Panc1 (cell line): ENCODE measurements around the gene DUOX1. TPM values are rescaled to one million over a fixed set of nuclear protein-coding genes. Genes with fewer than 3 reads are reported as not detected.

Experiments
- ATAC-seq: fragments of 200-7000 bp; cut with Tn5 transposase; 2 replicates; pipeline ENCODE4 v1.9.1; 2020; ENCODE audit warnings: mild to moderate bottlenecking, moderate library complexity
- BruUV-seq: library from RNA; stranded (reverse); fragments of 400-500 nt; replicated peaks from 2 replicates; lab custom pipeline; 2021; lab: Mats Ljungman, UMichigan
- CTCF ChIA-PET: fragments of 300-600 bp; sonication (Branson Sonifier 250); formaldehyde crosslinking; loops from one replicate; lab custom pipeline; 2022; ENCODE audit warnings: antibody characterized with exemption; lab: Charles Lee
- POLR2A ChIA-PET: fragments of 300-600 bp; sonication (Branson Sonifier 250); formaldehyde crosslinking; loops from one replicate; lab custom pipeline; 2022; ENCODE audit warnings: antibody characterized with exemption; lab: Charles Lee
- DNase-seq: peaks from one replicate; pipeline ENCODE4 v3.0.0-alpha.2; 2010; ENCODE audit warnings: low read depth, low spot score
- H3K27ac ChIP-seq: 2 replicates; pipeline ENCODE4 v1.5.1; 2011; ENCODE audit warnings: mild to moderate bottlenecking, low read length, inconsistent platforms
- H3K27me3 ChIP-seq: fragments of 200-500 bp; sonication (Bioruptor generic); 2 replicates; pipeline ENCODE4 v1.6.0; 2014; ENCODE audit warnings: low read length, inconsistent platforms; ENCODE audit not compliant: control insufficient read depth, insufficient read depth
- H3K36me3 ChIP-seq: fragments of 200-500 bp; sonication (Bioruptor generic); 2 replicates; pipeline ENCODE4 v1.5.1; 2014; ENCODE audit warnings: inconsistent platforms, mild to moderate bottlenecking, low read length, moderate library complexity; ENCODE audit not compliant: control insufficient read depth, insufficient read depth
- H3K4me1 ChIP-seq: 2 replicates; pipeline ENCODE4 v1.5.1; 2011; ENCODE audit warnings: inconsistent platforms, mild to moderate bottlenecking, low read length, moderate library complexity; ENCODE audit not compliant: control insufficient read depth, insufficient read depth
- H3K4me3 ChIP-seq, 2 experiments: 2 replicates each; pipeline ENCODE4 v1.5.1; 2011 to 2012; ENCODE audit warnings: low read depth in 2 of 2, low read length in 2 of 2, mild to moderate bottlenecking in 2 of 2, inconsistent platforms in 1 of 2, moderate library complexity in 1 of 2
- H3K9me3 ChIP-seq: fragments of 200-500 bp; sonication (Bioruptor generic); 2 replicates; pipeline ENCODE4 v1.5.1; 2014; ENCODE audit warnings: low read depth, mild to moderate bottlenecking, inconsistent platforms, low read length, moderate library complexity; ENCODE audit not compliant: control insufficient read depth, insufficient read depth
- POLR2AphosphoS5 ChIP-seq: IDR thresholded peaks from 2 replicates; pipeline ENCODE4 v1.6.1; 2012; ENCODE audit warnings: mild to moderate bottlenecking, low read depth, low read length, moderate library complexity
- SIN3A ChIP-seq: IDR thresholded peaks from 2 replicates; pipeline ENCODE4 v1.6.1; 2012; ENCODE audit warnings: low read depth, mild to moderate bottlenecking, low read length, moderate library complexity, borderline replicate concordance; ENCODE audit not compliant: insufficient read depth
- TCF7L2 ChIP-seq: IDR thresholded peaks from 2 replicates; pipeline ENCODE4 v1.6.1; 2011; ENCODE audit warnings: mild to moderate bottlenecking, low read depth, low read length, inconsistent platforms
- in situ Hi-C: cut with HindIII; loops from 2 replicates; pipeline ENCODE4 v1.10.0; 2016; ENCODE audit warnings: low sequenced_read_pairs, low pct_unique_long_range_greater_than_20kb
- intact Hi-C: fragments of 100-400 bp; cut with micrococcal nuclease; formaldehyde crosslinking; loops from one replicate; pipeline ENCODE4 v1.10.0; 2022; ENCODE audit not compliant: unreplicated experiment
- total RNA-seq: library from RNA; stranded (reverse); gene quantifications from one replicate; pipeline ENCODE4 v1.2.1, GENCODE V29; 2021; ENCODE audit not compliant: unreplicated experiment
- TF ChIP-seq, protein P1 (sequence below): fragments of 450-650 bp; IDR thresholded peaks from 2 replicates; pipeline ENCODE4 v1.5.1; 2017; ENCODE audit warnings: mild to moderate bottlenecking
- TF ChIP-seq, protein P2 (sequence below), 2 experiments: IDR thresholded peaks; 2 replicates each; pipeline ENCODE4 v1.6.1; 2011 to 2012; ENCODE audit warnings: low read depth in 2 of 2, control low read depth in 1 of 2, low read length in 1 of 2, mild to moderate bottlenecking in 1 of 2, moderate library complexity in 1 of 2; ENCODE audit not compliant: insufficient read depth in 1 of 2

The DUOX1 gene
- total RNA-seq, 1 experiment from 2014 or later = 0.31 TPM

DNA sequence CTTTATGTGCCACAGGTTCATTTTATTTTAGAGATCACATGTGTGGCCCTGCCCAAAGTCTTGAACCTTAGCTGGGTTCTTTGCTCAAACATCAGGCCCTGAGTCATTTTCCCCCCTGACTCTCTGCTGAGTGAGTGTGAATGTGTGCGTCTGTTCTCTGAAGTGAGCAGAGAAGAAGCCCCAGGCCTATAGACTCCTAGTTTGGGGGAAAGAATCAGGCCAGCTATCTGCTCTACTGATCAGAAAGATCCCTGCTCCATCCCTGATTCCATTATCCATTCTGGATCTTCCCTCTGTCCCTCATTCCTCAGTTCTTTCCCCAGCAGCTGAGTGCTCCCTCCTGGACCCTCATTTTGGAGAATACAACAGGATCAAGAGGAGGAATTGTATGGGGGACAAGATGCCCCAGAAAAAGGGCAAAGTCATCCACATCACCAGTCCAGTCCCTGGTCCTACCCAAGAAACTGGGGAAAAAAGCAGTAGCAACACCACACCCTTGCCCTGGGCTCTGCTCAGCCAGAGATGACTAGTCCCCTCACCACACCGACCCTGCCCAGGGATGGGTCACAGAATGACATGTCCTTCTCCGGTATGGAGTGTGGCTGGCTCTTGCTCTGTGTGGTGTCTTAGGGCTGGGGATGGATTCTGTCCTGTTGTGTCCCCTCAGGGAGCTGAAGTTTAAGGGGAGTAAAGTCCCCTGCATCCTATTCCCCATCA is 3.2 kb downstream of the DUOX1 start:
- in situ Hi-C loops = no loop called here
- no TSS peak for BruUV-seq
- intact Hi-C loops = no loop called here
- ChIA-PET CTCF (interaction anchor here (0.6 to 0.7 kb wide), 2 partner anchors 15 to 64 kb away, joined by 3 to 7 read pairs; no protein-coding TSS in a partner anchor), POLR2A (no interaction called here)
- ATAC-seq = 0 out of 2 replicates have a peak, but pooled peaks have one; percentile 10
- TF ChIP-seq, protein P1, sequence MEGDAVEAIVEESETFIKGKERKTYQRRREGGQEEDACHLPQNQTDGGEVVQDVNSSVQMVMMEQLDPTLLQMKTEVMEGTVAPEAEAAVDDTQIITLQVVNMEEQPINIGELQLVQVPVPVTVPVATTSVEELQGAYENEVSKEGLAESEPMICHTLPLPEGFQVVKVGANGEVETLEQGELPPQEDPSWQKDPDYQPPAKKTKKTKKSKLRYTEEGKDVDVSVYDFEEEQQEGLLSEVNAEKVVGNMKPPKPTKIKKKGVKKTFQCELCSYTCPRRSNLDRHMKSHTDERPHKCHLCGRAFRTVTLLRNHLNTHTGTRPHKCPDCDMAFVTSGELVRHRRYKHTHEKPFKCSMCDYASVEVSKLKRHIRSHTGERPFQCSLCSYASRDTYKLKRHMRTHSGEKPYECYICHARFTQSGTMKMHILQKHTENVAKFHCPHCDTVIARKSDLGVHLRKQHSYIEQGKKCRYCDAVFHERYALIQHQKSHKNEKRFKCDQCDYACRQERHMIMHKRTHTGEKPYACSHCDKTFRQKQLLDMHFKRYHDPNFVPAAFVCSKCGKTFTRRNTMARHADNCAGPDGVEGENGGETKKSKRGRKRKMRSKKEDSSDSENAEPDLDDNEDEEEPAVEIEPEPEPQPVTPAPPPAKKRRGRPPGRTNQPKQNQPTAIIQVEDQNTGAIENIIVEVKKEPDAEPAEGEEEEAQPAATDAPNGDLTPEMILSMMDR = no peak
- no peak for TF ChIP-seq SIN3A
- H3K27me3 ChIP-seq = peaks cover 10% of the 10 kb centered on the region
- no peak for DNase-seq
- H3K4me1 ChIP-seq = no peaks in the 10 kb centered on the region
- no peak overlapping the region for H3K27ac ChIP-seq
- no peaks in the 10 kb centered on the region; the same call in 1 of the 2 replicates for H3K36me3 ChIP-seq
- H3K4me3 ChIP-seq = no peak overlapping the region
- H3K9me3 ChIP-seq = no peaks in the 10 kb centered on the region

DNA sequence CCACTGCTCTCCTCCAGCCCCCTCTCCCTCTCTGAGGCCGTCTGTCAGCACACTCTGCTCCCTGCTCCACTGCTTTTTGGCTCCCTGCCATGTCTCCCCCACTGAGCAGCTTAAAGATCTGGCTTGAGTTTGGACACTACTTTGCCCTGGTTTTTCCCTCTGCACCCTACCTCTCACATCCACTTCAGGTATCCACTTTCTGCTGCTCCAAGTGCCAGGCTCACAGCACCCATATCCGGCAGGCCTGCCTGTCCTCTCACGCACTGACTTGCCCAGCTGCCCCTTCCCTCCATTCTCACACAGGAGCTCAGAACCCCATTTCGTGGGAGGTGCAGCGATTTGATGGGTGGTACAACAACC is 3.7 kb downstream of the DUOX1 start:
- CTCF ChIA-PET = interaction anchor here (0.6 kb wide), 1 partner anchor 63 kb away, joined by 7 read pairs; no protein-coding TSS in a partner anchor
- H3K36me3 ChIP-seq = no peaks in the 10 kb centered on the region; the same call in 1 of the 2 replicates
- in situ Hi-C loops (no loop called here), intact Hi-C loops (no loop called here)
- TF ChIP-seq, protein P2, sequence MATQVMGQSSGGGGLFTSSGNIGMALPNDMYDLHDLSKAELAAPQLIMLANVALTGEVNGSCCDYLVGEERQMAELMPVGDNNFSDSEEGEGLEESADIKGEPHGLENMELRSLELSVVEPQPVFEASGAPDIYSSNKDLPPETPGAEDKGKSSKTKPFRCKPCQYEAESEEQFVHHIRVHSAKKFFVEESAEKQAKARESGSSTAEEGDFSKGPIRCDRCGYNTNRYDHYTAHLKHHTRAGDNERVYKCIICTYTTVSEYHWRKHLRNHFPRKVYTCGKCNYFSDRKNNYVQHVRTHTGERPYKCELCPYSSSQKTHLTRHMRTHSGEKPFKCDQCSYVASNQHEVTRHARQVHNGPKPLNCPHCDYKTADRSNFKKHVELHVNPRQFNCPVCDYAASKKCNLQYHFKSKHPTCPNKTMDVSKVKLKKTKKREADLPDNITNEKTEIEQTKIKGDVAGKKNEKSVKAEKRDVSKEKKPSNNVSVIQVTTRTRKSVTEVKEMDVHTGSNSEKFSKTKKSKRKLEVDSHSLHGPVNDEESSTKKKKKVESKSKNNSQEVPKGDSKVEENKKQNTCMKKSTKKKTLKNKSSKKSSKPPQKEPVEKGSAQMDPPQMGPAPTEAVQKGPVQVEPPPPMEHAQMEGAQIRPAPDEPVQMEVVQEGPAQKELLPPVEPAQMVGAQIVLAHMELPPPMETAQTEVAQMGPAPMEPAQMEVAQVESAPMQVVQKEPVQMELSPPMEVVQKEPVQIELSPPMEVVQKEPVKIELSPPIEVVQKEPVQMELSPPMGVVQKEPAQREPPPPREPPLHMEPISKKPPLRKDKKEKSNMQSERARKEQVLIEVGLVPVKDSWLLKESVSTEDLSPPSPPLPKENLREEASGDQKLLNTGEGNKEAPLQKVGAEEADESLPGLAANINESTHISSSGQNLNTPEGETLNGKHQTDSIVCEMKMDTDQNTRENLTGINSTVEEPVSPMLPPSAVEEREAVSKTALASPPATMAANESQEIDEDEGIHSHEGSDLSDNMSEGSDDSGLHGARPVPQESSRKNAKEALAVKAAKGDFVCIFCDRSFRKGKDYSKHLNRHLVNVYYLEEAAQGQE (IDR thresholded peaks at IDR 0.05; ENCODE audit: insufficient read depth in 1 of 2, low read depth in 2 of 2, low read length in 1 of 2) = no peak
- no peak for TF ChIP-seq TCF7L2
- TF ChIP-seq, protein P1 = no peak
- TF ChIP-seq SIN3A = no peak
- no peak for TF ChIP-seq POLR2AphosphoS5
- no peak for ATAC-seq
- no peak for DNase-seq
- no peaks in the 10 kb centered on the region for H3K9me3 ChIP-seq
- no peaks in the 10 kb centered on the region for H3K4me1 ChIP-seq
- peaks cover 8% of the 10 kb centered on the region for H3K27me3 ChIP-seq
- no peak overlapping the region for H3K4me3 ChIP-seq
- POLR2A ChIA-PET = no interaction called here
- no TSS peak for BruUV-seq
- H3K27ac ChIP-seq = no peak overlapping the region
